HG02588 (cell line): ENCODE measurements around the gene AP3D1.
A peak's percentile ranks its signal among the peaks of the same experiment; 100 is the strongest.
"Not testable (repeated sequence)": the region's sequence is repeated elsewhere in the genome, so short reads cannot be mapped to it uniquely, and the experiment has no call there.

Source experiments
- ATAC-seq: cut with Tn5 transposase; IDR thresholded peaks from one replicate; pipeline ENCODE4 v1.9.1; 2021; ENCODE audit warnings: mild to moderate bottlenecking, moderate library complexity; ENCODE audit not compliant: unreplicated experiment

The AP3D1 gene

DNA sequence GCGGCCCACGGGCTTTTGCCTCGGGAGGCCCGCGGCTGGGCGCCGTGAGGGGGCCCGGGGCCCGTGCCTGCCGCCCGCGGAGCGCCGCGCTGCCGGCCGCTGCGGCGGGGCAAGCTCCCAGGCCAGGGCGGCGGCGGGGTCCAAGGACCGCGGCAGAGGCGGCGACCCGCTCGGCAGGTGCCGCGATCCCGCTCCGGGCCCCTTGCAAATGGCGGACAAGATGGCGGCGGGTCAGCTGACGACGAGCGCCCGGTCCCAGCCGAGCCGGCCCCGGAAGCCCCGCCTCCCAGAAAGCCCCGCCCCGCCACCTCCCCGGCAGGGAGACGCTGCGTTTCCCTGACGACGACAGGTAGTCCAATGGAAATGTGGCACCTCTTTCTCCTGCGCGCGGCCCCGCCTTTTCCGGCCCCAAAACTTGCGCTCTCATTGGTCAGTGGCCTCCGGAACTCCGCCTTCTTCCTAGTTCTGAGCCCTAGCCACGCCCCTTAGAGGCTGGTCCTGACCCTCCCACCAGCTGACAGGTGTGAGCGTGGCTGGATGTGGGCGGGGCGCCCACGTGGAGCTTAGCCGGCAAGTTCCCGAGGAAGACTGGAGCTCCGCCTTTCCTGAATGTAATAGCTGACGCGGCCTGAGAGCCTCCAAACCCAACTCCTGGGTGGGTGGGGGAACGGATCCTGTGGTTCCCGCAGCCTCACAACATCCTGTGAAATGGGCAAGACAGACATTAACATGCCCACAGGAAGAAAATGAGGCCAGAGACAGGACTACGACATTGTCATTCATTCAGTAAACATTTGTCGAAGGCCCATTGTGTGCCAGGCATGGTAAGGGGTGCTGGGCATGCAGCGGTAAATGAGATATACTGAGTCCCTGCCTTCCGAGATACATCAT is at the start of gene AP3D1:
Gene AP3D1, minus strand, starts transcription at position 228 of the 891 bp plus-strand sequence. CDS start 232 bp downstream, outside the sequence.
- ATAC-seq = peak; percentile 85

DNA sequence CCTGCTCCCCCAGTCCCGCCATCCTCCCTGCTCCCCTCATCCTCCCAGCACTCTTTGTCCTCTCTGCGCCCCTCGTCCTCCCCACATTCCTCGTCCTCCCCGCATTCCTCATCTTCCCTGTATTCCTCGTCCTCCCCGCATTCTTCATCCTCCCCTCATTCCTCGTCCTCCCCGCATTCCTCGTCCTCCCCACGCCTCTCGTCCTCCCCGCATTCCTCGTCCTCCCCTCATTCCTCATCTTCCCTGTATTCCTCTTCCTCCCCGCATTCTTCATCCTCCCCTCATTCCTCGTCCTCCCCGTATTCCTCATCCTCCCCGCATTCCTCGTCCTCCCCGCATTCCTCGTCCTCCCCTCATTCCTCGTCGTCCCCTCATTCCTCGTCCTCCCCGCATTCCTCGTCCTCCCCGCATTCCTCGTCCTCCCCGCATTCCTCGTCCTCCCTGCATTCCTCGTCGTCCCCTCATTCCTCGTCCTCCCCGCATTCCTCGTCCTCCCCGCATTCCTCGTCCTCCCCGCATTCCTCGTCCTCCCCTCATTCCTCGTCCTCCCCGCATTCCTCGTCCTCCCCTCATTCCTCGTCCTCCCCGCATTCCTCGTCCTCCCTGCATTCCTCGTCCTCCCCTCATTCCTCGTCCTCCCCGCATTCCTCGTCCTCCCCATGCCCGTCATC is 49.4 kb upstream of the AP3D1 start:
- ATAC-seq = not testable (repeated sequence)

DNA sequence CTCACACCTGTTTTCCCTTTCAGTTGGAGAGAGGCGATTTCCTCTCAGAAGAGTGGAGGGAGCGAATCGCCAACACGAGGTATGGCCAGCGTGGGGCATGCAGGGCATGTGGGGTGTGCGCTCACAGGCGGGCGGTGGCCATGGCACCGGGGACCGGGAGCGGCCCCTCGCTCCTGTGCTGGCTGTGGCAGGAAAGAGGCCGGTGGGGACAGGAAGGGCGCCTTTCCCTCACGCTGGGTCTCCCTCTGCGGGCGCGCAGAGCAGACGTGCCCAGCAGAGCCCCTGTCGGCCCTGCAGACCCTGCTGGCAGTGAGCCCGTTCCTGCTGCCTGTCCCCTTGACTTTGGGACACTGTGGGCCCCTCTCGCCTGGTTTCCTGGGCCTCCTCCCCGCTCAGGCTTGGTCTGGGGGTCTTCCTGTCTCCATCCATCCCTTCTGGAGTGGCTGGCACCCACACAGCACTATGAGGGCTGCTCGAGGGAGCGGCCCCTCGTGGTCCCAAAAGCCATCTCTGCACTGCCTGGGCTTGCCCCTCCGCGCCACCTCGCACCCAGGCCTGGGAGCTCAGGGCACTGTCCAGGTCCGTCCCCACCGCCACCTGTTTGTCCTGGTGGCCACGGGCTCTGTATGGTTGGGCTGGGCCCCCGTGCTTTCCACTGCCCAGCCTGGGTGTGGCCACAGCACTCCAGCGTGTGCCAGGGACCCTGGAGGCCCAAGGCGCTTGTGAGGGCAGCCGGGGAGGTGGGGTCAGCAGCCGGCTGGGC is 48.7 kb upstream of the AP3D1 start:
- no peak for ATAC-seq

DNA sequence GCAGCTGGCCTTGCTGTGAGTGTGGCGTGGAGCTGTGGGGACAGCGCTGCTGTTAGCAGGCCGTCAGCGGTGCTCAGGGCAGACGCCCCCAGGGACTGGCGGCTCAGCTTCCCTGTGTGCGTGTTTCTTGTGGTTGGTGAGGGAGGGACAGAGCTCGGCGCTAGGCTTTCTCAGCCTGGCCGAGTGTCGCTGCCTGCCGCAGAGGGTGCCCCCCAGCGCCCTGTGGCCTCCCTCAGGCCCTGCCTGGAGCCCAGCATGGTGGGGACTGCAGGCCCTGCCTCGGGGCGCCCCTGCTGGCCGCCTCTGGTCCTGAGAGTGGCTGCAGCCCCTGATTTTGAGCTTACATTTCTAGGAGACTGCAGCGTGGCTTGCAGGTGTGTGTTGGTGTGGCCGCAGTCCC is 47.8 kb upstream of the AP3D1 start:
- no peak for ATAC-seq

DNA sequence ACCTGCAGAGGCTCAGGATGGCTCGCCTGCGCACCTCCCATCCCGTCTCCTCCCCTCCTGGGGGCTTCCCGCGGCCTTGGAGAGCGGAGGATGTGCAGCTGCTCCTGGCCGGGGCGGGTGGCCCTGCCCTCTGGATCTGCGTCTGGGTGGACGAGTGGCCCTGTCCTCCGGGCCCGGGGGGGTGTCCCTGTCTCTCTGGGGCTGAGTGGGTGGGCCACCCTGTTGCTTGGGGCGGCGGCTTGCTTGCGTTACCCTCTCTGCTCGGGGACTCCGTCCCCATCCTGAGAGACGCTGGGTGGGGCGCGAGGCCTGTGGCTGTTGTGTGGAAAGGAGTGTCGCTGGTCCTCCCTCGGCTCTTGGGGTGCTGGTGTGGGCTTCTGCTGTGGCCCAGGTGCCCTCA is 47.0 kb upstream of the AP3D1 start:
- ATAC-seq = no peak

DNA sequence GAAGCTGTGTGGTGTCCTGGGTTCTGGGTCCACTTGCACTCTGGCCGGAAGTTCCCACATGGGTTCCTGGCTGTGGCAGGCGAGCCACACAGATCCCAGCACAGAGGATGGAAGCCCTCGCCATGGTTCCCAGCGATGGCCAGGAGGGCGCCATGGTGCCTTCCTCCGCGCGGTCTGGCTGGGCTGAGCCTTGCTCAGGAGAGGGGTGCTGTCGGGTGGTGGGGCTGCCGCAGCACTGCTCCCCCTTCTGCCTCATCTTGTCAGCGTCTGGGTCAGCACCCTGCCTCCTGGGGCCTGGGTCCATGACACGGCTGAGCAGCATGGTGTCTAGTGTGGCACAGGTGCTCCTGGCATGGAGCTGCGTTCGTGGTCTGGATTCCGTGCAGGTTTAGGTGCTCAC is 45.9 kb upstream of the AP3D1 start:
- ATAC-seq = no peak

DNA sequence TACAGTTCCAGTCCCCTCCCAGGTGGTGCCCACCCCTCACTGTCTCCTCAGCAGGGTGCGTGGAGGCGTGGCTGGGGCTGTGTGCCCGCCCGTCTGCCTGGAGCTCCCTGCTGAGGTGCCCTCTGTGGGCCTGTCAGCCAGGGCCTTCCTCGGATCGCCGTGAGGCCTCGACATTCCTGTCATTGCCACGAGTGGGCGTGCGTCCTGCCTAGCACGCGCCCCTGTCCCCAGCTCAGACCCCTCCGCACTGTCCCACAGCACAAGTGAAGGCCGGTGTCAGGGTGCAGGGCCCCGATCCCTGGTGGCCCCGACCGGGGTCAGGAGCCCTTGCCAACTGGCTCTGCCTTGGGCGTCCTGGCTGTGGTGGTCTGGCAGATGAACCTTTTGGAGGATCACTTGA is 44.5 kb upstream of the AP3D1 start:
- ATAC-seq = no peak

DNA sequence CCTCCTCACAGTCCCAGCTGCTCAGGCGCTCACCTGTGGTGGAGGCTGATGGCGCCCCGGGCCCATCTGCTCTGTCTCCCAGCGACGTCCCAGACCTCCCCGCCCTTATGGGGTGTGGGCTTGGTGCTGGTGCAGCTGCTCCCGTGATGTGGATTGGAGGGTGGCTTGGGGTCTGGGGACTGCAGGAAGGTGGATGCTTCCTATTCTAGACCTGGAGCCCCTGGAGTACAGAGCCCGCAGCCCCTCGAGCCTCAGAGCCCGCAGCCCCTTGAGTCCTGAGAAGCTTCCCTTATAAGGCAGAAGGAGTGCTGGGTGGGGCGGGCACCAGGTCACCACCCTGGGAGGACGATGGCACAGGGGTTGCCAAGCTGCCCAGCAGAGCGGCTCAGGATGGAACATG is 44.0 kb upstream of the AP3D1 start:
- ATAC-seq = no peak

- no peak for ATAC-seq
Measured at GRCh38 chr19:2194513-2195078, 43.2 kb upstream of the AP3D1 start.

DNA sequence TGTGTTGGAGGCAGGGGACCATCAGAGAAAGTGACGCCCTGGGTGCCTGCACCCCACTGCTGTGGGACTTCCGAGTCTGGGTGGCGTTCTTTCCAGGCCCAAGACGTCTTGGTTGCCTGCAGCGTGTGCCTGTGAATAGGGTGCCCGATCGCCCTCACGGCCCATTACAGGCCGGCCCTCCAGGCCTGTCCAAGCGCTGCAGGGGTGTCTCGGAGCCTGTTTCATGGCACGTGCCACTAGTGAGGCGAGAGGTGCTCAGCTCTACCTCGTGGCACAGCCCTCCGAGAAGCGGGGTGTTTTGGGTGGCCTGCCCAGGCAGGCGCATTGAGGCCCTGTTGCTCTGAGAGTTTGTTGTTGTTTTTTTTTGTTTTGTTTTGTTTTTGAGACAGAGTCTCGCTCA is 42.4 kb upstream of the AP3D1 start:
- no peak for ATAC-seq

- ATAC-seq = no peak
Measured at GRCh38 chr19:2192862-2193261, 41.5 kb upstream of the AP3D1 start.

GRCh38 chr19:2191456-2192310 is 40.3 kb upstream of the AP3D1 start:
- no peak for ATAC-seq

DNA sequence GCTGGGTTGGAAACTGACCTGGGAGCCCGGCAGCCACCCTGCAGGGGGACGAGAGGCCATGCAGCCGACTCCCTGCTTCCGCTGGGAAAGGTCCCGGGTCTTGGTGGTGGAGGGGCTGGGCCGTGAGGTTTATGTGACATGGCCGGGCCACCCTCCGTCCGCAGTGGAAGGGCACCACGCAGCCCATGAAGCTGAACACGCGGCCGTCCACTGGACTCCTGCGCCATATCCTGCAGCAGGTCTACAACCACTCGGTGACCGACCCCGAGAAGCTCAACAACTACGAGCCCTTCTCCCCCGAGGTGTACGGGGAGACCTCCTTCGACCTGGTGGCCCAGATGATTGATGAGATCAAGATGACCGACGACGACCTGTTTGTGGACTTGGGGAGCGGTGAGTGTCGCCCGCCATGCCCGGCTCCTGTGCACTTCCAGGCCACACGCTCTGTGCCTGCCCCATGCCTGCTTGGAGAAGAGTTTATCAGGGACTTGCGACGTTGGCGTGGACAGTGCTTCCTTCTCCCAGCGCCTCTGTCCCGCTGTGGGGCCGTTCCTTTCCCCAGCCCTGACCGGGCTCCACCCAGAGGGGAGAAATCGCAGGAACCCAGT is 39.6 kb upstream of the AP3D1 start:
- ATAC-seq = no peak

GRCh38 chr19:2189880-2190279 is 38.5 kb upstream of the AP3D1 start:
- ATAC-seq = no peak

DNA sequence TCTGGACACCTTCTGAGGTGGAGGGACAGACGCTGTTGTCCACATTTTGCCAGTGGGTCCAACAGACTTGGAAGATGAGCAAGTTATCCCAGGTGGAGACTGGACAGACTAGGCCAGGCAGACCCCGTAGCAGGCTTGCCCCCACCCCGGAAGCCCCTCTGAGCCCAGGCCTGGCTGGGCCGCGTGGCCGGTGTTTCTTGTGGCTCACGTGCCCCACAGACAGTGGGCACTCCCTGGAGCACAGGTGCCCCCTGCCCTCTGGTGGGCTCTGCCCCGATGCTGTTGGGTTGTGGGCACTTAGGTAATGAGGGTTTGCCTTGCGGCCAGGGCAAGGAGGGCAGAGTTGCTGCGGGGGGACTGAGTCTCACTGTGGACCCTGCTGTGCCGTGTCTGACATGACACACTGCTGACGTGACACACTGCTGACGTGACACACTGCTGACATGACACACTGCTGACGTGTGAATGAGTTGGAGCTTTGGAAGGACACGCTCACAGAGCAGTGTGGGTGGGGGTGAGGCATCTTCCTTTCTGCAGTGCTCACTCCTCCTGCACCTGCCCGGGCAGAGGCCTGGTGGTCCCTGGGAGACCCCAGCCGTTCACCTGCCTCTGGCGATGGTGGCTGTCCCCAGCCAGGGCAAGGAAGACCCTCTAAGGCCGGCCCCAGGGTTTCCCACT is 37.5 kb upstream of the AP3D1 start:
- no peak for ATAC-seq

GRCh38 chr19:2187159-2187558 is 35.8 kb upstream of the AP3D1 start:
- ATAC-seq = no peak

- no peak for ATAC-seq
Measured at GRCh38 chr19:2186071-2186846, 34.9 kb upstream of the AP3D1 start.

- no peak for ATAC-seq
Measured at GRCh38 chr19:2185734-2186070, 34.3 kb upstream of the AP3D1 start.
